ENCODE data around the gene DOCK1.

Gene DOCK1

DNA sequence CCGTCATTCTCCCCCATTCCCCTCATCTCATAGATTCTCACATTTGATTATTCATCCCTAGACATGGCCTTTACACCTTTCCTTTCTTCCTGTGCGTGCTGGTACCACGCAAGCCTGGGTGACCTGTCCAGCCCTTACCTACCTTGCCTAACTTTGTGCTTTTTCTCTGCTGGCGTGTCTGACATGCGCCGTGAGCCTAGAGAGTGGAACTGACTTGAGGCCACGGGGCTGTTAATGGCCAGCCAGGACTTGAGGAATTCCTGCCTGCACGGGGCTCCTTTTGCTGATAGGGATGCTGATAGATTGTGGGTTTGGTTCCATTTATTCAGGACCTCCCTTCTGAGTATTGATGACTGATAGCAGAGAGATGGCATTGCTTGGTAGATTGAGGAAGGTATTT is 134.2 kb downstream of the DOCK1 start:
- DNase-seq (ENCODE audit: low read depth): no peak

DNA sequence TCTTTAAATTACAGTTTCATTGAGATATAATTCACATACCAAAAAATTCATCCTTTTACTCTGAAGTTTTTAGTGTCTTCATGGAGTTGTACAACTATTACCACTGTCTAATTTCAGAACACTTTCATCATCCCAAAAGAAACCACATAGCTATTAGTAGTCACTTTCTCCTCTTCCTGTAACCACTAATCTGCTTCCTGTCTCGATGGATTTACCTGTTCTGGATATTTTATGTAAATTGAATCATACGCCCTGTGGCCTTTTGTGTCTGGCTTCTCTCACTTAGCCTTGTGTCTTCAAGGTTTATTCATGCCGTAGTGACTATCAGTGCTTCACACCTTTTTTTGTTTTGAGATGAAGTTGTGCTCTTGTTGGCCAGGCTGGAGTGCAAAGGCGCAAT is 135.5 kb downstream of the DOCK1 start:
- no peak for DNase-seq (ENCODE audit: low read depth)

DNA sequence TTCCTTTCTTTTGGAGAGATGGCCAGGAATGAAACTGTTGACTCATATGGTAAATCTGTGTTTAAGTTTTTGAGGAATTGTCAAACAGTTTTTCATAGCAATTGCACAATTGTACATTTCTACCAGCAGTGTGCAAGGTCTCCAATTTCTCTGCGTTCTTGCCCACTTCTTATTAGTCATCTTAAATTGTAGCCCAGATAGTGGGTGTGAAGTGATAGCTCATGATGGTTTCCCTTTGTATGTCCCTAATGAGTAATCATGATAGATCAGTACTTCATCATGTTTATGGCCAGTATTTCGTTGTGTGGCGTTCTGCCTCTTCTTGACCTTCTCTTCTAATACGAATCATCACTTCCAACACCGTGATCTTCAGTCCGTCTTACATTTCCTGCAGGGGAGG is 136.3 kb downstream of the DOCK1 start:
- no peak for DNase-seq (ENCODE audit: low read depth)

- no peak for DNase-seq (ENCODE audit: low read depth)
Observed at GRCh38 chr10:127043301-127043700, 138.1 kb downstream of the DOCK1 start.

- no peak for DNase-seq (ENCODE audit: low read depth)
Observed at GRCh38 chr10:127044186-127044585, 139.0 kb downstream of the DOCK1 start.

DNA sequence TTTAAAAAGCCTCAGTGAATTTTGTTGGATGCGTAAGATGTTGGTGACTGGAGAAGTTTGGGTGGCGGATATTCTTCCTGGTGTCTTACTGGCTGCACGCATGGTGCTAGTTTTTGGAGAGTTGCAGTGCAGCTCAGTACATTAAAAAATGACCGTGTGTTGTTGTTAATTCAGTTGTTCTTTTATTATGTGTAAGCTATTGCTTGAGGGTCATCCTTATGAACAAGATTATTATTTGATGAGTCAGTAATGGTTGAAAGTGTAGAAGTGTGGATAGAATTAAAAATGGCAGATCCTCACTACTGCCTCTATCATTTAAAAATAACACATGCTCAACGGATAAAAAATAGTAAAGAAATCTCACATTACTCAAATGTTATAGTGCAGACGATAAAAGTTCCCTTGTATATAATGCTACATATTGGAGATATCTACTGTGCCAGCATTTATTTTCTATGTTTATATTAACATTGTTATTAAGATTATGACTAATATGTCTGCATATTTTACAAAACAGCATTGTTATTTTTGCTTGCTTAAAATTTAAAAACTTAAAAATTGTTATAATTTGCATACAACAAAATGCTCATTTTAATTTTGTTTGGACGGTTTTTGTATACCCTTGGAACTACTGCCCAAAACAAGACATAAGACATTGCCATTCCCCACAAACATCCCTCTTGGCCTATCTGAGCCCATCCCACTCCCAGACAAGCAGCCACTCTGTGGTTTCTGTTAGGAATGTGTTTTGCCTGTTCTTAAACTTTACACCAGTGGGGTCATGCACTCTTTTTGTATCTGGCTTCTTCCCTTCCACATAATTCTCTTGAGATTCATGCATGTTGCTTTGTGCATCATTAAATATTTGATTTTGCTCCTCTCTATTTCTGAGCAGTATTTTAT is 142.0 kb downstream of the DOCK1 start:
- DNase-seq (ENCODE audit: low read depth): no peak

DNA sequence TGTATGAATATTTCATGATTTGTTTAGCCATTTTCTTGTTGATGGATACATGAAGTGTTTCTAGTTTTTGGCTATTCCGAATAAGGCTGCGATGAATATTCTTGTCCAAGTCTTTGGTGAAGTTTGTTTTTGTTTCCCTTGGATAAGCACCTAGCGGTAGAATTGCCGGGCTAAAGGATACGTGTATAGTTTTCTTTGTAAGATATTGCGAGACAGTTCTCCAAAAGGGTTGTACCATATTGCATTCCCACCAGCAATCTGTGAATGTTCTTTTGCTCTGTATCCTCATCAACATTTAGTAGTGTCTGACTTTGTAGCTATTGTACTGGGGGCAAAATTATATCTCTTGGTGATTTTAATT is 142.6 kb downstream of the DOCK1 start:
- DNase-seq (ENCODE audit: low read depth): no peak

DNA sequence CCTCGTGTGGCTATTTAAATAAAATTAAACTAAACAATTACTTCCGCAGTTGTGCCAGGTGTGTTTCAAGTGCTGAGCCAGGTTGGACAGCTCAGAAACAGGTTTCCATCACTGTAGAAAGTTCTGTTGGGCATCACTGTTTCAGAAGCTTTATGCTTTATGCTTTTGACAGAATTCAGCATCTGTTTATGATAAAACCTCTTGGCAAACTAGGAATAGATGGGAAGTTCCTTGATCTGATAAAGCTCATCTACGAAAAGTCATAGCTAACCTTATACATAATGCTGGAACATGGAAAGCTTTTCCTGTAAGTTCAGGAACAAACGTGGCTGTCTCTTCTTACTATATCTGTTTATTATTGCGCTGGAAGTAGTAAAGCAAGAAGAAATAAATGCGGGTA is 143.4 kb downstream of the DOCK1 start:
- DNase-seq (ENCODE audit: low read depth): no peak

GRCh38 chr10:127052001-127052400 is 146.8 kb downstream of the DOCK1 start:
- DNase-seq (ENCODE audit: low read depth): no peak

- no peak for DNase-seq (ENCODE audit: low read depth)
Observed at GRCh38 chr10:127055263-127055662, 150.0 kb downstream of the DOCK1 start.

DNA sequence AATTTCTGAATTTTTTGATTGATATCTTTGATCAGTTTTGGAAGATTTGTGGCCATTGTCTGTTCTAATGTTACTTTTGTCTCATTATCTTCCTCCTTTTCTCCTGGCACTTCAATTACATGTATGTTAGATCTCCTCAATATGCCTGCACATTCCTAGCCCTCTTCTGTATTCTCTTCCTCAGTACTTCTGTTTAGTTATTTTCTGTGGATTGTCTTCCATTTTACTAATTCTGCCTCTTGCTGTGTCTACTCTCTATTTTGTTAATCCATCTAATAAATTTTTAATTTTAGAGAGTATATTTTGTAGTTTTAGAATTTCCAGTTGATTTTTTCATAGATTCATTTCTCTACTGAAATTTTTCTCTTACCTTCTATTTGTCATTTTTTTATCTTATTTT is 154.1 kb downstream of the DOCK1 start:
- DNase-seq (ENCODE audit: low read depth): no peak

DNA sequence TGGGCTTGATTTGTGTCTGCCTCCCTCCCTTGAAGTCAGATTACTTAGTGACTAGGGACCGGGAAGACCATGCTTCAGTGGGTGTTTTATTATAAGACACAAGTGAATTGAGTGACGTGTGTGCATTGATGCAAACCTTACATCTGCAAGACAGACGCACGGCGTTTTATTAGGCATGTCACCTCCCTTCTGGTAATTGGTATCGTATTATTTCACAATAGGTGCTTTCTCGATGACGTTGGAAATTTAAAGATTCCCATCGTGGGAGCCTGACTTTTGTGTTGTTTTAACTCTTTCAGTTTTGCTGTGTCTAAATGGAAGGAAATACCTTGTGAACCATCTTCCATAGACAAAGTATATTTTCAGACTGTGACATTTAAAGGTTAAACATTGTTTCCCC is 158.5 kb downstream of the DOCK1 start:
- no peak for DNase-seq (ENCODE audit: low read depth)

GRCh38 chr10:127064474-127064873 is 159.2 kb downstream of the DOCK1 start:
- DNase-seq (ENCODE audit: low read depth): no peak

DNA sequence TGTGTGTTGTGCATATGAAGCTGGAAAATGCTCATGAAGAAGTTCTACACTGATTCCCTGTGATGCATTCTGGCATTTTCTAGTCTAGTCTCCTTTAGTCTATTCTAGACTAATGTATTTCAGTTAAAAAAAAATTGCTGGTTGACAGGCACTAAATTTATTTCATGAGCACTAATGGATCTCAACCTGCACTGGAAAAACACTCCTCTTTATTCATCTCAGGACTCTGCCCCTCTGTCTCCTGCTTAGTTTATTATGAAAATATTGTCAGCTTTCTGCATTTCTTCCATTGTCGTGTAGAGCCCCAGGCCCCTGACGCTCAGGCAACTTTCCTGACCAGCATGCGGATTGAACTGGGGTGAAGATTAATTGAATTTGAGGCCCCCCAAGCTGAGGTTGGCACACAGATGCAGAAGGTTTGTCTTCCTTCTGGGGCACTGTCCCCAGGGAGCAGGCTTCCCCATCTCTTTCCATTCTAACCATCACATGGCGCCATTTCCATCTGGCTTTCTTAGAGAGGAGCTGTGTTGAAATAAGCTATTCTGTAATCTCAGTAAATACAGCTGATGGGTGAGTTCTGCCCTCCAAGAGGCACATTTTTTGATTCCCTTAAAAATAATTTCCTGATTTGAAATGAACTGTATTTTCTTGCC is 162.4 kb downstream of the DOCK1 start:
- no peak for DNase-seq (ENCODE audit: low read depth)

DNA sequence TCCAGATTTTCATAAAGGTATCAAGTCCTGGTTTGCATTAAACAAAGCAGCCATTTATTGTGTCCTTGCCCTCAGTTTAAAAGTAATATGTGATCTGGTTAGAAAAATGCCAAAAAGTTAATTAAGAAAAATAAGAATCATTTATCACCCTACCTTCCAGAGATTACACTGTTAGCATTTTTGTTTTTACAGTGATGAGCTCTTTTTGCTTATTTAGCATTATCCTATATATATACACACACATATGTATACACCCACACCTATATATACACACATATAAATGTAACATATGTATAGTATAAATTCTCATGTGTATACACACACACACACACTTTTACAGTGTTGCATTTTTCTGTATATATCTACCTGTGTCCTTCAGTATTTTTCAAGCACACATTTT is 163.3 kb downstream of the DOCK1 start:
- no peak for DNase-seq (ENCODE audit: low read depth)

DNA sequence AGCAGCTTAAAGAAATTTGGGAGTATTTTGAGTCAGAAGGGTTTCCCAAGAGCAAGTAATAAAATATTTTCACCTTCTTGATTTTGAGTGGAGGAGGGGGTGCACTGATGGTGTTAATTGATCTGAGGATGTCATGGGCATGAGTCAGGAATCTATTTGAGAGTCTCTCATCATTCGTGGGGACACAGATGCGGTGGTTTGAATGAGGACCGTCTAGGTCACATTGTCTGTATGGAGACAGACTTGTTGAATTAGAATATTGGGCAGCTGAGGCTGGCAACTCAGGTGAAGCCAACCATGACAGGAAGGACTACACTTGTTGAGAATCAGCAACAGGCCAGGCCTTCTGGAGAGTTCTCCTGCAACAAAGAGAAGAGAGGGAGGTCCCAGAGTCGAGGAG is 164.2 kb downstream of the DOCK1 start:
- DNase-seq (ENCODE audit: low read depth): no peak

DNA sequence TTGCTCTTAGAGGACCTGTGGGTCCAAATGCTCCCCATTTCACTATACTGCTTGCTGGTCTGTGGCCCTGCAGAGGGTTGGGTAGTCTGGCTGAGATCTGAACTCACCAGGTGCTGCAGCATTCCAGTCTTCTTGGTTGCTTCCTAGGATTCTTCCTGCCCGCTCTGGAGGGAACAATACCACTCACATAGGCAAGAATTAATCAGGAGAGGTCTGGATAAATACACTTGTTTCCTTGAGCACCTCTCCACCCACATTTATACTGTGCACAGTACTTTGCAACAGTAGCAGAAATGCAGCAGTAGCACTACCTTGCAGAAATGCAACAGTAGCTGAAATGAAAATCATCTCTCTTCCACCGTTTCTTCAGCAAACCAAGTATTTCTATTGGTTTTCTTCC is 165.9 kb downstream of the DOCK1 start:
- DNase-seq (ENCODE audit: low read depth): no peak

DNA sequence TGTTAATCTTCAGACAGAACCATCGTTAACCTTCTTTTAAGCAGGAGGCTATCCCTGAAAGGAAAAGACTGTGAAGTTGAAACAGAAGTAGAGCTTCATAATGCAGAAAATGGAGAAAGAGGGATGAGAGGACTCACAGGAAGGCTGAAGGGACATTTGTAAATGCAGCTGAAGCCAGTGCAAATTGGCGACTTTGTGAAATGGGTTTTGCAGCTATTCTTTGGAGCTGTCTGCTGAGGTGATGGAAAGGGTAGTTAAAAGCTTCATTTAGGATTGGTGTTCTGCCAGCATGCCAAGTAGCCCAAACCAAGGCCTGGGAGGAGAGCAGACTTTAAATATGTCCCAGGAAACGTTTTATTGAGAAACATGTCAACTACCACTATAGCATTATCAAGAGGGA is 168.4 kb downstream of the DOCK1 start:
- DNase-seq (ENCODE audit: low read depth): no peak

GRCh38 chr10:127079392-127079791 is 174.2 kb downstream of the DOCK1 start:
- DNase-seq (ENCODE audit: low read depth): no peak

DNA sequence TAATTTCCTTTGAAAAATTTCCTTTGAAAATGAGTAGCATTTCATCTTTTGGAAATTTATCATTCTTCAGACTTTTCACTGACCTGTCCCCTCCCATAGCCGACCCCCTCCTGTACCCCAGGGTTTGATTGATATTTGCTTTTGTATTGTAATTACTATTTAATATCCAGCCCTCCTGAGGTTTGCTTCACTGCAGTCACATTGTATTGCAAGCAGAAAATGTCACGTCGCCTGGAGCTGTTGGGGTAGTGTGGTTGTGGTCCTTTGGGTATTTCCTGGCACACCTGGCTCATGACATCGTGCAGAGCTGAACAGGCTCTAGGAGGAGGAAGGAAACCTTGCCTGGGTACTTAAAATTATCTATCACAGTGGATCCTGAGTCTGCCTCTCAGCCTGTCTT is 175.1 kb downstream of the DOCK1 start:
- no peak for DNase-seq (ENCODE audit: low read depth)

- DNase-seq (ENCODE audit: low read depth): no peak
Observed at GRCh38 chr10:127081851-127082345, 176.7 kb downstream of the DOCK1 start.

DNA sequence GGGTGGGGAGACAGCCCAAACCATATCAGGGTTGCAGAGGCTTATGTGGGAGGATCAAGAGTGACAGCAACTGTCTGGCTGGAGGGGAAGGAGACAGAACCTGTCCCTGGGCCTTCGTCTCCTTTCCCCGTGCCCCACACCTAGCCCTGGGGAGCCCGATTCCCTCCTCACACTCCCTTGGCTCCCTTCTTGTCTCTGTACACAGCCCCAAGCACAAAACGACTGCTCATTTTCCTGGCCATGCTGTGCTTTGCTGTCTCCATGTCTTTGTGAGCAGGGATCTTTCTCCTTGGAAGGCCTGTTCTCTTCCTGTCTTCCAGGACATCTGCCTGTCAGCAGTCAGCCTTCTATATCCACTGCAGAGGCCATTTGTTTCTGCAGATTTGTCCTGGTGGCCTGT is 177.4 kb downstream of the DOCK1 start:
- DNase-seq (ENCODE audit: low read depth): no peak

DNA sequence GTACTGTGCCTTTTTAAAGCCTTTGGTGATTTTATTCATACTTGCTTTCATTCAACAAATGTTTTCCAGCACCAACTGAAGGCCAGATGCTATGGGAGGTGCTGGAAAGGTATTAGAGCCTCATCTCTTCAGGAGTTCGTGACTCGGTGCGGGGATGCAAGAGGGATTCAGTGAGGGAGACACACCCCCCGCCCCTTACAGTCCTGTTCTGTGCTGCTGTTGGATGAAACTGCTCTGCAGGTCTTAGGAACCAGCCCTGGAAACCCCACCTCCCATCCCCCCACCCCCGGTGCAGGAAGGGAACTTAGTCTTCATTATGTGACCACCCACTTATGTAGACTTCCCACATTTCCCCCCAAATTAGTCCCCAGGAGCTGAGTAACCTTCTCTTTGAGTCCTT is 180.7 kb downstream of the DOCK1 start:
- DNase-seq (ENCODE audit: low read depth): no peak

GRCh38 chr10:127088908-127089307 is 183.7 kb downstream of the DOCK1 start:
- no peak for DNase-seq (ENCODE audit: low read depth)
